SU-DHL-6 (cell line): Measurements from ENCODE around the gene HS6ST1.

Experiments
- H2AFZ ChIP-seq: fragments of 200-600 bp; sonication (generic); 2 replicates; pipeline ENCODE4 v1.6.1; 2014; ENCODE audit warnings: low read depth, mild to moderate bottlenecking, moderate library complexity, mixed read lengths, antibody characterized with exemption, low read length; ENCODE audit not compliant: severe bottlenecking
- H3F3A ChIP-seq: fragments of 200-600 bp; shearing (Covaris generic); 2 replicates; pipeline ENCODE4 v1.6.0; 2016; ENCODE audit warnings: antibody characterized with exemption, mild to moderate bottlenecking; ENCODE audit not compliant: insufficient read depth
- H3K27ac ChIP-seq: fragments of 200-600 bp; sonication (generic); 2 replicates; pipeline ENCODE4 v1.5.1; 2016; ENCODE audit warnings: low read depth, mild to moderate bottlenecking, low read length, moderate library complexity, mixed read lengths
- H3K27me3 ChIP-seq: fragments of 200-600 bp; sonication (generic), shearing (Covaris generic); 2 replicates; pipeline ENCODE4 v1.6.0; 2014; ENCODE audit warnings: mild to moderate bottlenecking, low read length
- H3K36me3 ChIP-seq: fragments of 200-600 bp; sonication (generic); 2 replicates; pipeline ENCODE4 v1.6.1; 2014; ENCODE audit warnings: mild to moderate bottlenecking, low read length, mixed read lengths
- H3K4me2 ChIP-seq: fragments of 300-600, 200-600 bp; shearing (Covaris generic), sonication (generic); 2 replicates; pipeline ENCODE4 v1.6.0; 2014; ENCODE audit warnings: low read length, low read depth, mild to moderate bottlenecking; ENCODE audit not compliant: poor library complexity, severe bottlenecking
- H3K4me3 ChIP-seq: fragments of 200-600 bp; sonication (generic); 2 replicates; pipeline ENCODE4 v1.5.1; 2014; ENCODE audit warnings: antibody characterized with exemption, low read length, mild to moderate bottlenecking, mixed read lengths; ENCODE audit not compliant: insufficient read depth, poor library complexity, severe bottlenecking
- H3K79me2 ChIP-seq: fragments of 200-600 bp; sonication (generic); 2 replicates; pipeline ENCODE4 v1.6.1; 2014; ENCODE audit warnings: mild to moderate bottlenecking, low read length, moderate library complexity; ENCODE audit not compliant: insufficient read depth
- H3K9ac ChIP-seq: fragments of 200-600 bp; sonication (generic); 2 replicates; pipeline ENCODE4 v1.7.0; 2014; ENCODE audit warnings: mild to moderate bottlenecking, low read length
- H3K9me2 ChIP-seq: fragments of 200-600 bp; sonication (generic); replicated peaks from 2 replicates; pipeline ENCODE4 v1.6.1; 2014; ENCODE audit warnings: low read length; ENCODE audit not compliant: insufficient read depth
- H3K9me3 ChIP-seq: fragments of 200-600 bp; sonication (generic); 2 replicates; pipeline ENCODE4 v1.6.1; 2014; ENCODE audit warnings: low read length, mixed read lengths; ENCODE audit not compliant: insufficient read depth
- H4K20me1 ChIP-seq: fragments of 200-600 bp; sonication (generic); 2 replicates; pipeline ENCODE4 v1.6.1; 2014; ENCODE audit warnings: low read depth, mild to moderate bottlenecking, antibody characterized with exemption, low read length, moderate library complexity, mixed read lengths
- EZH2phosphoT487 ChIP-seq: fragments of 200-600 bp; sonication (generic), shearing (Covaris generic); conservative IDR thresholded peaks from 2 replicates; pipeline ENCODE4 v1.6.1; 2018; ENCODE audit warnings: mild to moderate bottlenecking, antibody characterized with exemption, low read length, moderate library complexity, mixed read lengths
- TF ChIP-seq, protein P1 (sequence below): fragments of 200-600 bp; sonication (generic); IDR thresholded peaks from one replicate; pipeline ENCODE4 v1.5.1; 2017; ENCODE audit warnings: antibody characterized with exemption, mild to moderate bottlenecking, low read length, moderate library complexity; ENCODE audit not compliant: insufficient read depth, poor library complexity, severe bottlenecking

Gene HS6ST1

GRCh38 chr2:128342550-128342949, 23.9 kb upstream of the HS6ST1 start:
- Histone ChIP-seq H3K36me3 (no peaks in the 10 kb centered on the region), H4K20me1 (no peaks in the 10 kb centered on the region), H3K4me2 (no peak overlapping the region), H3K27me3 (peaks cover 5% of the 10 kb centered on the region; the same call in 1 of the 2 replicates), H3K79me2 (no peaks in the 10 kb centered on the region), H3F3A (no peaks in the 10 kb centered on the region), H3K9ac (no peak overlapping the region), H3K27ac (no peak overlapping the region), H3K9me3 (no peaks in the 10 kb centered on the region), H3K9me2 (no peaks in the 10 kb centered on the region), H2AFZ (no peak overlapping the region), H3K4me3 (no peak overlapping the region)
- TF ChIP-seq, protein P1, sequence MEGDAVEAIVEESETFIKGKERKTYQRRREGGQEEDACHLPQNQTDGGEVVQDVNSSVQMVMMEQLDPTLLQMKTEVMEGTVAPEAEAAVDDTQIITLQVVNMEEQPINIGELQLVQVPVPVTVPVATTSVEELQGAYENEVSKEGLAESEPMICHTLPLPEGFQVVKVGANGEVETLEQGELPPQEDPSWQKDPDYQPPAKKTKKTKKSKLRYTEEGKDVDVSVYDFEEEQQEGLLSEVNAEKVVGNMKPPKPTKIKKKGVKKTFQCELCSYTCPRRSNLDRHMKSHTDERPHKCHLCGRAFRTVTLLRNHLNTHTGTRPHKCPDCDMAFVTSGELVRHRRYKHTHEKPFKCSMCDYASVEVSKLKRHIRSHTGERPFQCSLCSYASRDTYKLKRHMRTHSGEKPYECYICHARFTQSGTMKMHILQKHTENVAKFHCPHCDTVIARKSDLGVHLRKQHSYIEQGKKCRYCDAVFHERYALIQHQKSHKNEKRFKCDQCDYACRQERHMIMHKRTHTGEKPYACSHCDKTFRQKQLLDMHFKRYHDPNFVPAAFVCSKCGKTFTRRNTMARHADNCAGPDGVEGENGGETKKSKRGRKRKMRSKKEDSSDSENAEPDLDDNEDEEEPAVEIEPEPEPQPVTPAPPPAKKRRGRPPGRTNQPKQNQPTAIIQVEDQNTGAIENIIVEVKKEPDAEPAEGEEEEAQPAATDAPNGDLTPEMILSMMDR: no peak
- TF ChIP-seq EZH2phosphoT487: no peak

DNA sequence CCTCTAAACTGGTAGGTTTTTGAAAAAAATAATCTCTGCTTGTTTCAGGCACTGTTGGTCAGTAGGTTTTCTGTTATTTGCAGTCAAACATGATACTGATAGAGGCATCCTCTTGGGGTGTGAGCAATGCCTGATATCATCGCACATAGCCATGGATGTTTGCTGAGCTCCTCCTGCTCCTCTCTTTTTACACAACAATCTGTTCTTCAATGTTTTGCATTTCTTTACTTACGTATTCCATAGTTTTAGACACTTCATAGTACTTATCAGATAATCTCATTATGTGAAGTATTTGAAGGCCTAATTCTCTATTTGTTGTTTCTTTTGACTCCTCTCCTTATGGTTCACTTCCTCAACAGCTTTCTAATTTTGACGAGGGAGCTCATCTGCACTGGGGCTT, 23.0 kb upstream of the HS6ST1 start:
- Histone ChIP-seq H3K9me2 (no peaks in the 10 kb centered on the region), H3K36me3 (no peaks in the 10 kb centered on the region), H3F3A (no peaks in the 10 kb centered on the region), H3K79me2 (no peaks in the 10 kb centered on the region), H3K9ac (no peak overlapping the region), H4K20me1 (no peaks in the 10 kb centered on the region), H3K4me3 (no peak overlapping the region), H2AFZ (no peak overlapping the region), H3K27ac (no peak overlapping the region), H3K27me3 (peaks cover 5% of the 10 kb centered on the region; the same call in 1 of the 2 replicates), H3K9me3 (peaks cover 5% of the 10 kb centered on the region; the same call in 1 of the 2 replicates), H3K4me2 (no peak overlapping the region)
- TF ChIP-seq EZH2phosphoT487: no peak
- TF ChIP-seq, protein P1: no peak

- Histone ChIP-seq H3K27ac (no peak overlapping the region), H2AFZ (no peak overlapping the region), H3F3A (no peaks in the 10 kb centered on the region), H3K9me2 (no peaks in the 10 kb centered on the region), H3K9ac (no peak overlapping the region), H4K20me1 (no peaks in the 10 kb centered on the region), H3K4me2 (no peak overlapping the region), H3K79me2 (no peaks in the 10 kb centered on the region), H3K27me3 (no peaks in the 10 kb centered on the region), H3K9me3 (peaks cover 14% of the 10 kb centered on the region; the same call in 1 of the 2 replicates), H3K4me3 (no peak overlapping the region), H3K36me3 (no peaks in the 10 kb centered on the region)
- TF ChIP-seq, protein P1: no peak
- no peak for TF ChIP-seq EZH2phosphoT487
These were observed 13.5 kb upstream of the HS6ST1 start for GRCh38 chr2:128332091-128332634.

- Histone ChIP-seq H4K20me1 (no peaks in the 10 kb centered on the region), H3K36me3 (no peaks in the 10 kb centered on the region), H3K4me3 (no peak overlapping the region), H3K9me2 (no peaks in the 10 kb centered on the region), H3K79me2 (no peaks in the 10 kb centered on the region), H3K4me2 (no peak overlapping the region), H3K27me3 (no peaks in the 10 kb centered on the region), H3K27ac (no peak overlapping the region), H3K9ac (no peak overlapping the region), H3K9me3 (peaks cover 11% of the 10 kb centered on the region; the same call in 1 of the 2 replicates), H2AFZ (no peak overlapping the region), H3F3A (no peaks in the 10 kb centered on the region)
- TF ChIP-seq EZH2phosphoT487: no peak
- TF ChIP-seq, protein P1: no peak
These were observed 11.9 kb upstream of the HS6ST1 start for GRCh38 chr2:128330583-128330982.
